ENCODE results near the gene ADGRB2.

The ADGRB2 gene

DNA sequence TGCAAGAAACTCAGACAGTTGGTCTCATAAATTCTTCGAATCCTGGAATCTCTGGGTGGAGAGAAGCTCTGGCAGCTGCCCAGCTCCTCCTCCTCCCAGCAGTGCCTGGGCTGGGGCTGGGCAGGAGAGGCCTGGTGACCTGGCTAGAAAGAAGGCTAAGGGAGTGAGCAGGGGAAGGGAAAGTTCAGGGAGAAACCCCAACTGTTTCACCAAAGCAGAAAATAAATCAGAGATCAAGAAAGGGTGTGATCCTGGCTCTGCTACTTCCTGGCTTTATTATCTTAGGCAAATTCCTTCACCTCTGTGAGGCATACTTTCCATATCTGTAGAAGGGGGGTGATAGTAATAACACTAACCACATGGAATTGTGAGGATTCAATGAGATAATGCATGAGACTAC, 51.5 kb downstream of the ADGRB2 start:
- no peaks in the 10 kb centered on the region for H3F3A ChIP-seq (ENCODE audit: low read depth)
- no peak overlapping the region for H3K4me2 ChIP-seq (ENCODE audit: low read depth, low read length, poor library complexity, severe bottlenecking)
- H3K36me3 ChIP-seq (ENCODE audit: insufficient read depth, low read length): no peaks in the 10 kb centered on the region
- H3K9ac ChIP-seq (ENCODE audit: low read depth, low read length, poor library complexity, severe bottlenecking): no peak overlapping the region
- no peaks in the 10 kb centered on the region for H4K20me1 ChIP-seq (ENCODE audit: insufficient read depth, low read length, poor library complexity, severe bottlenecking)
- H2AFZ ChIP-seq (ENCODE audit: low read length): no peak overlapping the region
- TF ChIP-seq, protein P1, sequence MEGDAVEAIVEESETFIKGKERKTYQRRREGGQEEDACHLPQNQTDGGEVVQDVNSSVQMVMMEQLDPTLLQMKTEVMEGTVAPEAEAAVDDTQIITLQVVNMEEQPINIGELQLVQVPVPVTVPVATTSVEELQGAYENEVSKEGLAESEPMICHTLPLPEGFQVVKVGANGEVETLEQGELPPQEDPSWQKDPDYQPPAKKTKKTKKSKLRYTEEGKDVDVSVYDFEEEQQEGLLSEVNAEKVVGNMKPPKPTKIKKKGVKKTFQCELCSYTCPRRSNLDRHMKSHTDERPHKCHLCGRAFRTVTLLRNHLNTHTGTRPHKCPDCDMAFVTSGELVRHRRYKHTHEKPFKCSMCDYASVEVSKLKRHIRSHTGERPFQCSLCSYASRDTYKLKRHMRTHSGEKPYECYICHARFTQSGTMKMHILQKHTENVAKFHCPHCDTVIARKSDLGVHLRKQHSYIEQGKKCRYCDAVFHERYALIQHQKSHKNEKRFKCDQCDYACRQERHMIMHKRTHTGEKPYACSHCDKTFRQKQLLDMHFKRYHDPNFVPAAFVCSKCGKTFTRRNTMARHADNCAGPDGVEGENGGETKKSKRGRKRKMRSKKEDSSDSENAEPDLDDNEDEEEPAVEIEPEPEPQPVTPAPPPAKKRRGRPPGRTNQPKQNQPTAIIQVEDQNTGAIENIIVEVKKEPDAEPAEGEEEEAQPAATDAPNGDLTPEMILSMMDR (conservative IDR thresholded peaks at IDR 0.05; ENCODE audit: low read length): no peak
- no peak for TF ChIP-seq EZH2phosphoT487 (IDR thresholded peaks at IDR 0.05; ENCODE audit: borderline replicate concordance)
- no peak overlapping the region for H3K4me3 ChIP-seq (ENCODE audit: low read length, poor library complexity, severe bottlenecking)
- H3K27me3 ChIP-seq (ENCODE audit: insufficient read depth, low read length, poor library complexity, severe bottlenecking): no peaks in the 10 kb centered on the region
- H3K9me3 ChIP-seq (ENCODE audit: insufficient read depth, low read depth, low read length): no peaks in the 10 kb centered on the region
- H3K79me2 ChIP-seq (ENCODE audit: insufficient read depth, low read length): no peaks in the 10 kb centered on the region
- H3K4me1 ChIP-seq (ENCODE audit: insufficient read depth, low read length, poor library complexity, severe bottlenecking): no peaks in the 10 kb centered on the region
- H3K9me2 ChIP-seq (replicated peaks; ENCODE audit: low read depth, low read length): no peaks in the 10 kb centered on the region

DNA sequence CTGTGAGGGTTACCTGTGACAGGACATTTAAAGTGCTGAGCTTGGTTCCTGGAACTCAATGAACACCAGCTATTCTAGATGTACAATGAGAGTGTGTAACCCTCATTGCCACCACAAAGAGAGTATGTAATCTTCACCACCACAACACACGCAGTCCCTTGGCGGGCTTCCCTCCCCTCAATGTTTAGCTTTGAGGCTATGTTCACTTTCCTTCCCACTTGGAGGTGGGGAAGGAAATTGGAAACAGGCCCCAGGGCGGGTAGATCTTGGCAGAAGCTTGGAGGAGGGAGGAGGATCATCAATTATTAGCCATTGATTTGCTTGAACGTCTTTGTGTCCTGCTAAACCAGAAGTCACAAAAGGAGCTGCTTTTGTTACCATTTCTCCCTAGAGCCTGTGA, 52.1 kb downstream of the ADGRB2 start:
- no peaks in the 10 kb centered on the region for H3K9me3 ChIP-seq (ENCODE audit: insufficient read depth, low read depth, low read length)
- no peaks in the 10 kb centered on the region for H3K36me3 ChIP-seq (ENCODE audit: insufficient read depth, low read length)
- no peaks in the 10 kb centered on the region for H4K20me1 ChIP-seq (ENCODE audit: insufficient read depth, low read length, poor library complexity, severe bottlenecking)
- H3K4me1 ChIP-seq (ENCODE audit: insufficient read depth, low read length, poor library complexity, severe bottlenecking): no peaks in the 10 kb centered on the region
- no peaks in the 10 kb centered on the region for H3F3A ChIP-seq (ENCODE audit: low read depth)
- H3K4me2 ChIP-seq (ENCODE audit: low read depth, low read length, poor library complexity, severe bottlenecking): no peak overlapping the region
- H3K79me2 ChIP-seq (ENCODE audit: insufficient read depth, low read length): no peaks in the 10 kb centered on the region
- TF ChIP-seq, protein P1 (conservative IDR thresholded peaks at IDR 0.05; ENCODE audit: low read length): no peak
- no peak for TF ChIP-seq EZH2phosphoT487 (IDR thresholded peaks at IDR 0.05; ENCODE audit: borderline replicate concordance)
- H3K9ac ChIP-seq (ENCODE audit: low read depth, low read length, poor library complexity, severe bottlenecking): no peak overlapping the region
- H3K27me3 ChIP-seq (ENCODE audit: insufficient read depth, low read length, poor library complexity, severe bottlenecking): no peaks in the 10 kb centered on the region
- no peak overlapping the region for H3K4me3 ChIP-seq (ENCODE audit: low read length, poor library complexity, severe bottlenecking)
- H3K9me2 ChIP-seq (replicated peaks; ENCODE audit: low read depth, low read length): no peaks in the 10 kb centered on the region
- H2AFZ ChIP-seq (ENCODE audit: low read length): no peak overlapping the region

DNA sequence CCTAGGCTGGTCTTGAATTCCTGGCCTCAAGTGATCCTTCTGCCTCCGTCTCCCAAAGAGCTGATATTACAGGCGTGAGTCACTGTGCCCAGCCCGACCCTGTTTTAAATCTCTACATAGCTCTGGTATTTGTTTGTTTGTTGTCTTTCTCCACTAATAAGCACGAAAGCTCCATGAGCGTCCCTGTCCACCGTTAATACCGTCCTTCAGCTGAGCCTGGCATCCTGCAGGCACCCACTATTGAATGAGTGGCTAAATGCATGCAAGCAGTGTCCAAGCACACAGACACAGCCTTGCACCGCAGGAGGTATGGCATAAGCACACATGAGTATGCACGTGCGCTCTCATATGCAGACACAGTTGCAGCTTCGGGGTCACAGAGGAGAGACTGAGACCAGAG, 55.8 kb downstream of the ADGRB2 start:
- no peak overlapping the region for H2AFZ ChIP-seq (ENCODE audit: low read length)
- no peaks in the 10 kb centered on the region for H3K9me2 ChIP-seq (replicated peaks; ENCODE audit: low read depth, low read length)
- no peak overlapping the region for H3K4me3 ChIP-seq (ENCODE audit: low read length, poor library complexity, severe bottlenecking)
- no peaks in the 10 kb centered on the region for H4K20me1 ChIP-seq (ENCODE audit: insufficient read depth, low read length, poor library complexity, severe bottlenecking)
- no peaks in the 10 kb centered on the region for H3F3A ChIP-seq (ENCODE audit: low read depth)
- no peaks in the 10 kb centered on the region for H3K36me3 ChIP-seq (ENCODE audit: insufficient read depth, low read length)
- H3K4me2 ChIP-seq (ENCODE audit: low read depth, low read length, poor library complexity, severe bottlenecking): no peak overlapping the region
- H3K27me3 ChIP-seq (ENCODE audit: insufficient read depth, low read length, poor library complexity, severe bottlenecking): no peaks in the 10 kb centered on the region
- no peaks in the 10 kb centered on the region for H3K9me3 ChIP-seq (ENCODE audit: insufficient read depth, low read depth, low read length)
- TF ChIP-seq, protein P1 (conservative IDR thresholded peaks at IDR 0.05; ENCODE audit: low read length): no peak
- no peak for TF ChIP-seq EZH2phosphoT487 (IDR thresholded peaks at IDR 0.05; ENCODE audit: borderline replicate concordance)
- H3K79me2 ChIP-seq (ENCODE audit: insufficient read depth, low read length): no peaks in the 10 kb centered on the region
- H3K9ac ChIP-seq (ENCODE audit: low read depth, low read length, poor library complexity, severe bottlenecking): no peak overlapping the region
- peaks cover 17% of the 10 kb centered on the region for H3K4me1 ChIP-seq (ENCODE audit: insufficient read depth, low read length, poor library complexity, severe bottlenecking)

Measured in Loucy (cell line).